RCC 7860 (cell line): Measurements from ENCODE around the gene SYT5.
"Not testable (repeated sequence)": the region's sequence is repeated elsewhere in the genome, so short reads cannot be mapped to it uniquely, and the experiment has no call there.

Experiments used
- DNase-seq: peaks from one replicate; pipeline ENCODE4 v3.0.0-alpha.2; 2015; ENCODE audit warnings: low spot score
- FAIRE-seq: peaks from 2 replicates; lab custom pipeline; 2012; peaks lifted over from hg19 to GRCh38; lab: Jason Lieb, UNC

SYT5 gene

DNA sequence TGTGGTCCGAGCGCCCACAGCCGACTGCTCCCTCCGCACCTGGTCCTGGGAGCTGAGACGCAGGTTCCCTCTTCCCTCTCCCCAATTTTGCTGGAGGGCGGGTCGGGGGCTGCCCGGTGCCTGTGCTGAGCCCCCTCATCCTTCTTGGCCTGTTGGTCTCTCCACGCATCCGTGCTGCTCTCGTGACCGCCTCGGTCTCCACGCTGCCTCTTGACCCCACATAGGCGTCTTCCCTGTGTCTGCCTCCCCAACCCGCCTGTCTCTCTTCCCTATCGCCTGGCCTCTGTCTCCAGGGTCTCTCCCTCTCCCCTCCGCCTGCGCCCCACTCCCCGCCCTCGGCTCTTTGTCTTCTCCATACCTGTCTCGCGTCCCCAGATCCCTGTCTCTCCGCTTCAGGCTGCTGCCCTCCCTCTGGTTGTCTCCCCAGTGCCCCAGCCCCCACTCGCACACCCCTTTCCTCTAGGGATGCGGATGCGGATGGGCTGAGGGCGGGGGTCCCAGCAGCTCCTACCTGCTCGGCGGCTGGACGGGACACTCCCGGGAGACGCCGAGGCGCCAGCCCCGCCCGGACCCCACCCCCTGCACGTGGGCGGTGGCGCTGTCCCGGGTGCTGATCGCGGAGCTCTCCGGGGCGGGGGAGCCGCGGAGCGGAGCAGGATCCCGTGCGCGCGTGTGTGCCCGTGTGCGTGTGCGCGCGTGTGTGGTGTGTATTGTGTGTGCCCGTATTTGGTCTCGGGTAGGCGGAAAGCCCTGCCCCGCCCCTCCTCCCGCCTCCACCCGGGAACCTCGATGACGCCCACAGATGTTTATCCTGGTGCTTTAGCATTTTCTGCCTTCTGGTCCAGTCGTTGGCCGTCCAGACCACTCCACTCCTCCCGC, at the start of gene SYT5:
Gene SYT5 (minus strand): TSS at position 684 of the 879 bp plus-strand sequence. CDS start 1,248 bp downstream, outside the sequence.
- no peak for FAIRE-seq

GRCh38 chr19:55229789-55230182, 49.7 kb upstream of the SYT5 start:
- no peak for FAIRE-seq
- DNase-seq = no peak

More for the DNA sequence above, at the start of gene SYT5:
- no peak for DNase-seq

GRCh38 chr19:55229145-55229788, 49.2 kb upstream of the SYT5 start:
- FAIRE-seq = no peak

DNA sequence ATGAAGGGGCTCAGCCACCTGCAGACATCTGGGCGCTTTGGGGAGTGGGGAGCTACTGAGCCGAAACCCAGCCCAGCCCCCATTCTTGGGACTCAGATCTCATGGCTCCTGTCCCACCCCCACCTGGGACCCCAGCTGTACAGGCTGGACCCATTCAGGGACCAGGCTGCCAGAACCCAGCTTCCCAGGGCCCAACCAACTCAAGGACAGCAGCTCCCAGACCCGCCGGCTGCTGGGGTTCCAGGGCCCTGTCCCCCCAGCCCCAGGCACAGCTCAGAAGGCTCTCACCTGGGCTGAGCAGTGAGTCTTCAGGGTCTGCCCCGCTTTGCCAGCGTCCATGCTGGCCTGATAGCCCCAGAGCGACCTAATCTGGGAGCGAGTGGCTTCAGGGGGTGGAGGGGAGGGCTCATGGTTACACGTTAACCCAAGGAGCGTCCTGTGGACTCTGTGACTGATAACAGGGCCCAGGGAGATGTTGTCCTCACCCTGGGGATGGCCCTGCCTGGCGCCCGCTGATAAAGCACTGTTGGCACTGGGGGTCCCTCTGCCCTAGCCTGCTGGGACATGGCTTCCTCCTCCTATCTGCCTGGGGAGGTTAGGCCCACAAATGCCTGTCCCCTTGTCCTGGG, 48.4 kb upstream of the SYT5 start, which contains the start of gene TMEM86B:
Gene TMEM86B (minus strand): TSS at position 361 of the 629 bp plus-strand sequence. CDS start 22 bp downstream, at position 339.
- FAIRE-seq (no peak), DNase-seq (no peak)

More at GRCh38 chr19:55229145-55229788, 49.2 kb upstream of the SYT5 start:
- DNase-seq = no peak

DNA sequence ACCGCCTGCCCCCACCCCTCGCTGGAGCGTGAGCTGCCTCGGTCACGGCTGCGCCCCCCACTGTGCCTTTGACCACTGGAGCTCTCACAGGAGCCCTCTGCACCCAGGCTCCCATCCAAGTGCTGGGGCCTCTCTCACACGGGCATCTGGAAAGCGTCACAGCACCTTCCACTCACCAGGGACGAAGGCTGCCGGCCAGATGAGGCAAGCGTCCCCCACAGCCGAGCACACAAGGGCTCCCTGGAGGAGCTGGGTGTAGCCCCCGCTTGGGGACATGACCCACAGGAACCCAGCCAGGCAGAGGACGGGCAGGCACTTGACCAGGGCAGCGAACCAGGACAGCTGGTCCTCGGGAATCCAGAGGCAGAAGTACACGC, 47.9 kb upstream of the SYT5 start:
- DNase-seq (no peak), FAIRE-seq (no peak)

GRCh38 chr19:55227241-55228014, 47.3 kb upstream of the SYT5 start:
- FAIRE-seq (no peak), DNase-seq (no peak)

DNA sequence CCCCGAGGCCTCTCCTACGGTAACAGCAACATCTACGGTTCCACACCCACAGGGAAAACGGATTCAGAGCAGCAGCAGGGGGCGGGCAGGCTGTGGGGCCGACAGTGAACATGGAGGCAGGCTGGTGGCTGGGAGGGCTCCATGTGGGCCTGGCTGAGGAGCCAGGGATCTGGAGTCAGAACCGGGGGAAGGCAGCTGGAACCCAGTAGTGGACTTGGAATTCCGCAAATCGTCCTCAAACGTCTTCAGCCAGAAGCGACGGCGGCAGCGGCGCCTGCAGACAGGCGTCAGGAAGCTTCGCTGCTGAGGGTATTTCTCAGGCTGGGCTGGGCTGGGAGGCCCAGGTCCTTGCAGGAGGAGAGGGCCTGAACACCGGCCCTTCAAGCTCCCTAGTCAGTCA, 46.7 kb upstream of the SYT5 start:
- FAIRE-seq (no peak), DNase-seq (no peak)

DNA sequence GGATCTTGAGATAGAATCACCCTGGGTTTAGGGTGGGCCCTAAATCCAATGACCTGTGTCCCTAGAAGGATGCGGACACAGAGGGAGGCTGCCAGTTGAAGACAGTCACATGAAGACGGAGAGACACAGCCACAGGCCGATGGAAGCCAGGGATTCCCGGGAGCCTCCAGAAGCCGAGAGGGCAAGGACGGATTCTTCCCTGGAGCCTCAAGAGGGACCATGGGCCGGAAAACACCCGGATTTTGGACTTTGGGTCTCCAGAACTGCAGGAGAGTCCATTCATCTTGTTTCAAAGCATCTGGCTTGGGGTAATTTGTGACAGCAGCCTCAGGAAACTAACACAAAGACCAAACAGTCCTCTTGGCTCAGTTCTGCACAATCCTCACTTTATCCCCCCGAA, 46.2 kb upstream of the SYT5 start:
- FAIRE-seq = no peak
- DNase-seq = no peak

GRCh38 chr19:55225415-55225958, 45.4 kb upstream of the SYT5 start:
- DNase-seq (no peak), FAIRE-seq (no peak)

DNA sequence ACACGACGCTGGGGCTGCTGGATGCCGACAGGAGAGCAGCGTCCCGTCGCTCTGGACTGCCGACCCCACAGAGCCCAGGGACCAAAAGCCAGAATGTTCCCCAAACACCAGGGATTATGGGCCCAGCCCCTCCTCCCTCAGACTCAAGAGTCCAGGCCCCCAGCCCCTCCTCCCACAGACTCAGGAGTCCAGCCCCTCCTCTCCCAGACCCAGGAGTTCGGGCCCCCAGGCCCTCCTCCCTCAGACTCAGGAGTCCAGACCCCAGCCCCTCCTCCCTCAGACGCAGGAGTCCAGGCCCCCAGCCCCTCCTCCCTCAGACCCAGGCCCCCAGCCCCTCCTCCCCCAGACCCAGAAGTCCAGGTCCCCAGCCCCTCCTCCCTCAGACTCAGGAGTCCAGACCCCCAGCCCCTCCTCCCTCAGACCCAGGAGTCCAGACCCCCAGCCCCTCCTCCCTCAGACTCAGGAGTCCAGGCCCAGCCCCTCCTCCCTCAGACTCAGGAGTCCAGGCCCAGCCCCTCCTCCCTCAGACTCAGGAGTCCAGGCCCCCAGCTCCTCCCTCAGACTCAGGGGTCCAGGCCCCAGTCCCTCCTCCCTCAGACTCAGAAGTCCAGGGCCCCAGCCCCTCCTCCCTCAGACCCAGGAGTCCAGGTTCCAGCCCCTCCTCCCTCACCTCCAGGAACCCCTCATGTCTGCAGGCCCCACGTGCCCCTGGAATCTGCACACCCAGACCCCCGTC, 44.8 kb upstream of the SYT5 start:
- FAIRE-seq = not testable (repeated sequence)

GRCh38 chr19:55224038-55224665, 44.1 kb upstream of the SYT5 start:
- DNase-seq (no peak), FAIRE-seq (no peak)

More for the DNA sequence above, 44.8 kb upstream of the SYT5 start:
- not testable (repeated sequence) for DNase-seq

- DNase-seq (no peak), FAIRE-seq (no peak)
These were observed 43.4 kb upstream of the SYT5 start for GRCh38 chr19:55223291-55224037.

GRCh38 chr19:55220525-55220924, 40.4 kb upstream of the SYT5 start:
- no peak for FAIRE-seq
- no peak for DNase-seq

- FAIRE-seq (peak; percentile 77), DNase-seq (peak; percentile 94)
These were observed 36.5 kb upstream of the SYT5 start for GRCh38 chr19:55216461-55217198.

- DNase-seq (no peak), FAIRE-seq (no peak)
These were observed 33.5 kb upstream of the SYT5 start for GRCh38 chr19:55213547-55213946.

- no peak for DNase-seq
- FAIRE-seq = no peak
These were observed 32.4 kb upstream of the SYT5 start for GRCh38 chr19:55212447-55212846.

DNA sequence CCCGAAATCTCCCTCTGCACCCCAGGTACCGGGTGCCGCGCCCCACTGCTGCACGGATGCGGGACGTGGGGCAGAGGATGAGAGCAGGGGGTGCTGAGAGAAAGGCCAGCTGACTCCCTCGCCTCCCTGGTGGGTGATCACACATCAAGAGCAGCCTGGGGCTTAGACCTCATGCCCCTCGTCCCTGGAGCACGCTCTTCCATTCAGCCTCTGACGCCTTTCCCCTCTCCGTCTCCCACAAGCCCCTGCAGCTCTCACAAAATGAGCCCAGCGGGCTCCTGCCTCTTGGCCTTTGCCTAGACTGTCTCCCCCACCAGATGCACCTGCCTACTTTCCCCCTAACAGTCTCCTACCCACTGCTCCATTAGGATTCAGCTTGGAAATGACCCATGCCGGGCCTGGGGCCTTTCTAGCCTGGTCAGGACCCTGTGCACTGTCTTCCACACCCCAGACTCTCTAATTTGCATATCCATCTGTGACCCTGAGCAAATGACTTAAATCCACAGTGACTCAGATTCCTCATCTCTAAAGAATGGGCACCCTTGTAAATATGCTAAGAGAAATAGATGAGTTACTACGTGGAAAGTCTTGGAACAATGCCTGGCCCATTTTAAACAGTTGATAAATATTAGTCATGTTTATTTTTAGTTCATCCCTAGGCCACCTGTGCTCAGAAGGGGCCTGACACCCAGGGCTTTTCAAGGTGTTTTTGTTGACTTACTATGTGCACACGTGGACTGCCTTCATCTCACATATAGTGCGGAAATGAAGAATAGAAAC, 29.8 kb upstream of the SYT5 start:
- peak; percentile 74 for DNase-seq

More for the DNA sequence above, 29.8 kb upstream of the SYT5 start:
- no peak for FAIRE-seq
